ENCODE results near the gene POC1A.

POC1A gene

DNA sequence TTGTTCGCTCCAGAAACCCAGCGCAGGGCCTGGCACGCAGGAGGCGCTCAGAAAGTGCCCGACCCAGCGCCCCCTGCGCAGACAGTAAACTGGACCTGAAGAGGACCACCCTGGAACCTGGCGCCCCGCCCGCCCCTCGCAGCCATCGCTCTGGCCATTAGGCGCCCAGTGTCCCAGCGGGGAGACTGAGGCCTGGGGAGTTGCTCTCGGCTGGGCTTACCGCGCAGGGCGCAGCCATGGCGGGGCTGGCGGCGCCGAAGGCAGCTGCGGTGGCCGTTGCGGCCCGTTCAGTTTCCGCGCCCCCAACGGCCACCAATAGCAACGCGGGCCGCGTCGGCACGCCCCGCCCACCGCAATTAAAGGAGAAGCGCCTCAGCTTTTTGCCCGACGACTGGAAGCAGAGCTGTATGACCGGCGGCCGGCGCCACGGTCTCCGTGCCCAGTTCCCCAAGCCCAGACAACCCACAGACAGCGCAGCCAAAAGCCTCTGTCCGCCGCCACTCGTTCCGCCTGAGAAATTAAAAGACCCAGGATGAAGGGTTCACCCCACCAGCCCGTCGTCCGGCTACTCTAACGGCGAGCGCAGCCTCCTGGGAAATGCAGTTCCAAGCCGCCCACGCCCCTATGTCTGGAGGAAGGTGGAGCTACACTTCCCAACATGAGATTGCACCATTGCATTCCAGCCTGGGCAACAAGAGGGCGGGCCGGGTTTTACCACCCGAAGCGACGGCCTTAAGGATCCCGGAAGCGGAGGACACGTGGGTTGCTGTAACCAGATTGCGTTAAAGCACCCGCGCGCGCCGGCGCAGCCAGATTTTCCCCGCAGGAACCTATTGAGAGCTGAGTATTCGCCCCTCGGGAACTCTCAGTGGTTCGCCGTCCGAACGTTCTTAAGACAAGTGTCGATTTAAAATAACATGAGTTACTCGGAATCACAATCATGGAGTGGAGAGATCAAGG, at the start of gene POC1A:
TSS of gene POC1A (minus strand) at position 289 of the 960 bp plus-strand sequence. CDS start at position 238, 51 bp downstream.
- Histone ChIP-seq H3K9me3 (ENCODE audit: control insufficient read depth, insufficient read depth, low read length) (no peaks in the 10 kb centered on the region), H3K27me3 (ENCODE audit: control insufficient read depth, insufficient read depth, low read length) (no peaks in the 10 kb centered on the region), H3K36me3 (ENCODE audit: control insufficient read depth, insufficient read depth, low read length) (peaks cover 15% of the 10 kb centered on the region), H3K4me3 (ENCODE audit: low read depth, low read length) (peak within 1 kb of the TSS; percentile 88), H3K4me1 (ENCODE audit: control insufficient read depth, insufficient read depth, low read length) (peaks cover 2% of the 10 kb centered on the region), H3K9ac (ENCODE audit: low read depth, low read length) (peak within 1 kb of the TSS; percentile 77)

DNA sequence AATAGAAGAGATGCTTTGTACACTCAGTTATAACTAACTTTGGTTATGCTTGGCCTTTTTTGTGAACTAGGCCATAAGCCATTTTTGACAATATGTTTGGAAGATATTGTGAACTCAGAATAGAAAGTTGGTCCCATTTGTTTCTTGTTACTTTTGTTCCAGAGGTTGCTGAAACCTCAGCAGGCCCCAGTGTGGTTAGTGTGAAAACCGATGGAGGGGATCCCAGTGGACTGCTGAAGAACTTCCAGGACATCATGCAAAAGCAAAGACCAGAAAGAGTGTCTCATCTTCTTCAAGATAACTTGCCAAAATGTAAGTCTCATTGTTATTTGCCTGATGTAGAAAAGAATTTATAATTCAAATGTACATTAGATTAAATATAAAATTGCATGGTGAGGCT, 49.5 kb upstream of the POC1A start:
- H3K4me1 ChIP-seq (ENCODE audit: control insufficient read depth, insufficient read depth, low read length), result peaks cover 1% of the 10 kb centered on the region
- H3K4me3 ChIP-seq (ENCODE audit: low read depth, low read length), result no peak overlapping the region
- no peaks in the 10 kb centered on the region for H3K9me3 ChIP-seq (ENCODE audit: control insufficient read depth, insufficient read depth, low read length)
- peaks cover 48% of the 10 kb centered on the region for H3K36me3 ChIP-seq (ENCODE audit: control insufficient read depth, insufficient read depth, low read length)
- H3K9ac ChIP-seq (ENCODE audit: low read depth, low read length), result no peak overlapping the region
- no peaks in the 10 kb centered on the region for H3K27me3 ChIP-seq (ENCODE audit: control insufficient read depth, insufficient read depth, low read length)

DNA sequence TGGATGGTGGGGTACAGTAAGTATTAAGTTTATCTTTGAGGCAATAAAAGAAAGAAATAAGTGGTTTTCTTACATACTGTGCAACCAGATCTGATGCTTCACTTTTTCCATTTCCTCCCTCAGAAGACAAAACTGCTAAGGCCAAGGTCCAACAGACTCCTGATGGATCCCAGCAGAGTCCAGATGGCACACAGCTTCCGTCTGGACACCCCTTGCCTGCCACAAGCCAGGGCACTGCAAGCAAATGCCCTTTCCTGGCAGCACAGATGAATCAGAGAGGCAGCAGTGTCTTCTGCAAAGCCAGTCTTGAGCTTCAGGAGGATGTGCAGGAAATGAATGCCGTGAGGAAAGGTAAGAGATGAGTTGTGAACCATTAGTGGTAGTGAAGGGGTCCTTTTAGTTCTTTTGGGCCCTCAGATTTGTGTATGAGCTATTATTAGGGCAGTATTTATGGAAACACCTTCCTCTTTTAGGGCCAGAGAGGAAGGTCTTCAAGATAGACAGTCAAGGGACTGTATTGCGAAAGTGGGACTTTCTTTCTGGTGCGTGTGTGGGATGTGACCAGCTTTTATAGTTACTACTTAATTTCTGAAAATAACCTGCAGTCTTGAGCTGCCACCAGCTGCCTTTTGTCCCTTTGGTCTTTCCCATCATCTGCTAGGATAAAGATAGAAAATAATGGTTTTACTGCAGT, 48.3 kb upstream of the POC1A start:
- no peak overlapping the region for H3K4me3 ChIP-seq (ENCODE audit: low read depth, low read length)
- peaks cover 3% of the 10 kb centered on the region for H3K4me1 ChIP-seq (ENCODE audit: control insufficient read depth, insufficient read depth, low read length)
- no peaks in the 10 kb centered on the region for H3K27me3 ChIP-seq (ENCODE audit: control insufficient read depth, insufficient read depth, low read length)
- peaks cover 39% of the 10 kb centered on the region for H3K36me3 ChIP-seq (ENCODE audit: control insufficient read depth, insufficient read depth, low read length)
- H3K9me3 ChIP-seq (ENCODE audit: control insufficient read depth, insufficient read depth, low read length), result no peaks in the 10 kb centered on the region
- no peak overlapping the region for H3K9ac ChIP-seq (ENCODE audit: low read depth, low read length)

DNA sequence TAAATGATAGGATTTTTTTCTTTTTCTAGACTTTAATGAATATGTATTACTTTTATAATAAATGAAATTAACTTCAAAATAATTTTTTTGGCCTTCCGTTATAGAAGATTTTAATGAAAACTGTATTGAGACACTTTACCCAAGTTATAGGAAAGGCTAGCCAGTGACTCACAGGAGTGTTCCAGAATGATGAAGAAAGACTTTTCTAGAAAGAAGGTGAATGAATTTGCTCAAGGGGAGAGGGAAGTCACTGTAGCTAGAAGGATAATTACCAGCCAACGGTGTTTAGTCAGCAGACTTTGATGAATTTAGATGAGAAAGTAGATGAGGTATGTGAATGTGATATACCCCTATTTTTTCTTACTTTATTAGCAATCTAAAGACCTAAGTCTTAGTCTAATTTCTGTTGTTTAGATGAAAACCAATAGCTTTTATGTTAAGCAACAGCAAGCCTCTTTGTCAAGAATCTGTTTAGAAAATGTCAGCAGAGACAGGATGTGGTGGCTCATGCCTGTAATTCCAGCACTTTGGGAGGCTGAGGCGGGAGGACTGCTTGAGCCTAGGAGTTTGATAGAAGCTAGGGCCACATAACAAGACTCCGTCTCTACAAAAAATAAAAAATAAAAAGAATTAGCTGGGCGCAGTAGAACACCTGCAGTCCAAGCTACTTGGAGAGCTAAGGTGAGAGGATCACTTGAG, 46.9 kb upstream of the POC1A start:
- H3K36me3 ChIP-seq (ENCODE audit: control insufficient read depth, insufficient read depth, low read length), result peaks cover 31% of the 10 kb centered on the region
- peaks cover 5% of the 10 kb centered on the region for H3K27me3 ChIP-seq (ENCODE audit: control insufficient read depth, insufficient read depth, low read length)
- no peaks in the 10 kb centered on the region for H3K9me3 ChIP-seq (ENCODE audit: control insufficient read depth, insufficient read depth, low read length)
- H3K4me3 ChIP-seq (ENCODE audit: low read depth, low read length), result no peak overlapping the region
- no peak overlapping the region for H3K9ac ChIP-seq (ENCODE audit: low read depth, low read length)
- peaks cover 6% of the 10 kb centered on the region for H3K4me1 ChIP-seq (ENCODE audit: control insufficient read depth, insufficient read depth, low read length)

DNA sequence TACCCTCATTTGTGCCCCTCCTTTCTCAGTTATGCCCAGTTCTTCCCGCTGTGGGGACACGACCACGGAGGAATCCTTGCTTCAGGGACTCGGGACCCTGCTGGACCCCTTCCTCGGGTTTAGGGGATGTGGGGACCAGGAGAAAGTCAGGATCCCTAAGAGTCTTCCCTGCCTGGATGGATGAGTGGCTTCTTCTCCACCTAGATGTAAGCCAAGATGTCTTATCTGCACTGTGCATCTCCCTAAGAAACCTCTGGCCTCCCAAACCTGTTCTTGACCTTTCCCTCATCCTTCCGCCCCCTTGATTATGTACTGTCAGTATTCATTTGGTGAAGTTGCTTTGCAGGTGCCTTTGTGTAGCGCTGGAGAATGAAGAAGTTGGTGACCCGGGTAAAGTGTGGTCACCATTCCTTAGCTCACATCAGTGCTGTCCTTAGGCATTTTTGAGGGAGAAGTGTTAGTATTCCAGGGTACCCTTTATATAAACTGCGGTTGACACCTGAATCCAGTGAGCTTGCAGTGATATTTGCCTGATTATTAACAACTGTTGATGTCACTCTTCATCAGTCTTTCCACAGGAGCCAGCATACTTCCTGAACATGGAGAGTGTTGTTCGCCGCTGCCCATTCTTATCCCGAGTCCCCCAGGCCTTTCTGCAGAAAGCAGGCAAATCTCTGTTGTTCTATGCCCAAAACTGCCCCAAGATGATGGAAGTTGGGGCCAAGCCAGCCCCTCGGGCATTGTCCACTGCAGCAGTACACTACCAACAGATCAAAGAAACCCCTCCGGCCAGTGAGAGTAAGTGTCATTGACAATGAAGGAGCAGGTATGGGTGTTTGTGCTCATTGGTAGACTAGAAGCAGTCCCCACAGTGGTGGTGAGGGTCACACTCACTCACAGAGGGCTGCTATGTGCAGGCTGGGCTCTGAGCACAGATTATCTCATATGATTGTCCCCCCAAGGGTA, 44.7 kb upstream of the POC1A start:
- Histone ChIP-seq H3K9me3 (ENCODE audit: control insufficient read depth, insufficient read depth, low read length) (no peaks in the 10 kb centered on the region), H3K9ac (ENCODE audit: low read depth, low read length) (peak overlapping the region; percentile 61), H3K27me3 (ENCODE audit: control insufficient read depth, insufficient read depth, low read length) (peaks cover 5% of the 10 kb centered on the region), H3K4me1 (ENCODE audit: control insufficient read depth, insufficient read depth, low read length) (peaks cover 6% of the 10 kb centered on the region), H3K4me3 (ENCODE audit: low read depth, low read length) (peak overlapping the region; percentile 83), H3K36me3 (ENCODE audit: control insufficient read depth, insufficient read depth, low read length) (peaks cover 13% of the 10 kb centered on the region)

DNA sequence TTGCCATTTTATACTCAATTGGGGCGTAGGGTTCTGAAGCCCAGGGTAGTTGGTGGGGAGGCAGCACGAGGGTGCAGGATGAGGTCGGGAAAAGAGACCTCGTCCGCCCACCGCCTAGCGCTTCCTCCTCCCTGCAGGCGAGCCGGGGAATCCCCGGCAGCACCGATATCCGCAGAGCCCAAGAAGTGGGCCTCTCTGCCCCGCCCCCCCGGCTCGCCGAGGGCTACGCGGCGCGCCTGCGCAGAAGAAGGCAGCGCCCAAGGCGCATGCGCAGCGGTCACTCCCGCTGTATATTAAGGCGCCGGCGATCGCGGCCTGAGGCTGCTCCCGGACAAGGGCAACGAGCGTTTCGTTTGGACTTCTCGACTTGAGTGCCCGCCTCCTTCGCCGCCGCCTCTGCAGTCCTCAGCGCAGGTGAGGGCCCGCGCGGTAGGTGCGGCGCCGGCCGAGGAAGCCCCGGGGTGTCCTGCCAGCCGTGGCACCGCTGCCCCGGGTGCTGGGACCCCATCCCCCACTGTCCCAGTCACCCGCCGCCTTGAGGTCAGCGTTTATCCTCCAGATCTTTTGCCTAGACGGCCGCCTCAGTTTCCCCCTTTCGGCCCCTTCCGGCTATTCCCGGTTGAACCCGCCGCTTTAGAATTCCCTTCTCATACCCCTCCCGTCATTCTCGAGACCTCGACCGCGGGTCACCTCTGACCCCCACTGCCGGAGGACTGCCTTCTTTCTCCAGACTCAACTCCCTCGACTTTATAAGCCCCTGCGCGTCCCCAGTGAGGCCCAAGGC, 43.8 kb upstream of the POC1A start, which contains the start of gene ALAS1:
TSS of gene ALAS1 (plus strand) at position 319 of the 784 bp plus-strand sequence. CDS start 1,082 bp downstream, outside the sequence.
- Histone ChIP-seq H3K4me1 (ENCODE audit: control insufficient read depth, insufficient read depth, low read length) (peaks cover 6% of the 10 kb centered on the region), H3K36me3 (ENCODE audit: control insufficient read depth, insufficient read depth, low read length) (peaks cover 12% of the 10 kb centered on the region), H3K4me3 (ENCODE audit: low read depth, low read length) (peak within 1 kb of the TSS; percentile 83), H3K9ac (ENCODE audit: low read depth, low read length) (peak within 1 kb of the TSS; percentile 70), H3K27me3 (ENCODE audit: control insufficient read depth, insufficient read depth, low read length) (peaks cover 5% of the 10 kb centered on the region), H3K9me3 (ENCODE audit: control insufficient read depth, insufficient read depth, low read length) (no peaks in the 10 kb centered on the region)

DNA sequence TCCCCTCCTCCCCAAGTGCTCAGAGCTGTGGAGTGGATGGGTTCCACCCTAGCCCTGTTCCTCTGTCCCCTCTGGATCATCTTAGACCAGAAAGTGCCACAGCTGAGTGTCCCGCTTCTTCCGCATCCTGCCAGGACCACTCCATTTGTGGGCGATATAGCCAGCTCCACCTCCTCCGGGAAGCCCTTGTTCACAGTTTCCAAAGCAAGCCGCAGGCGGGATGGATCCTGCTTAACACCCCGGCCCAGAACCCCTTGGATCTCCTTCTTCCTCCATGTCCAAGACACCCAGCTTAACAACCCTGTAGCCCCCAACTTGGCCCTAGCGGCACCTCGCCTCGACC, 43.2 kb upstream of the POC1A start:
- Histone ChIP-seq H3K9ac (ENCODE audit: low read depth, low read length) (peak overlapping the region; percentile 70), H3K4me1 (ENCODE audit: control insufficient read depth, insufficient read depth, low read length) (peaks cover 6% of the 10 kb centered on the region), H3K36me3 (ENCODE audit: control insufficient read depth, insufficient read depth, low read length) (peaks cover 9% of the 10 kb centered on the region), H3K27me3 (ENCODE audit: control insufficient read depth, insufficient read depth, low read length) (peaks cover 5% of the 10 kb centered on the region), H3K9me3 (ENCODE audit: control insufficient read depth, insufficient read depth, low read length) (no peaks in the 10 kb centered on the region), H3K4me3 (ENCODE audit: low read depth, low read length) (peak overlapping the region; percentile 83)

DNA sequence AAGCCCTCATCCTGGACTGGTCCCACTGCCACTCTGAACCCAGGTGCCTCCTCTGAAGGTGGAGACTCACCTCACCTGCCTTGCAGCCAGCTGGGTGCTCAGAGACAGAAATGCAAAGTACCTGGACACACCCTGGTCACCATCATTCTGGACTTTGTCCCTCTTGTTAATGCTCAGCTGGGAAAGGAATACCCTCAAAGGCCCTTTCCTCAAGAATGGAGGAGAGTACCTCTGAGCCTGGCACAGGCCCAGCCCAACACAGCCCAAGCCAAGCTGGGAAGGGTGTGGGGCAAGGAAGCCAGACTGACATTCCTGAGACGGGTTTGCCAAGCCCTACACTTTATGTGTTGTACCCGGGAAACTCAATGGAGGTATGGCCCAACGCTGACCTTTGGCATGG, 42.8 kb upstream of the POC1A start:
- Histone ChIP-seq H3K36me3 (ENCODE audit: control insufficient read depth, insufficient read depth, low read length) (peaks cover 7% of the 10 kb centered on the region), H3K4me3 (ENCODE audit: low read depth, low read length) (no peak overlapping the region), H3K27me3 (ENCODE audit: control insufficient read depth, insufficient read depth, low read length) (peaks cover 5% of the 10 kb centered on the region), H3K9me3 (ENCODE audit: control insufficient read depth, insufficient read depth, low read length) (no peaks in the 10 kb centered on the region), H3K4me1 (ENCODE audit: control insufficient read depth, insufficient read depth, low read length) (peaks cover 6% of the 10 kb centered on the region), H3K9ac (ENCODE audit: low read depth, low read length) (no peak overlapping the region)

DNA sequence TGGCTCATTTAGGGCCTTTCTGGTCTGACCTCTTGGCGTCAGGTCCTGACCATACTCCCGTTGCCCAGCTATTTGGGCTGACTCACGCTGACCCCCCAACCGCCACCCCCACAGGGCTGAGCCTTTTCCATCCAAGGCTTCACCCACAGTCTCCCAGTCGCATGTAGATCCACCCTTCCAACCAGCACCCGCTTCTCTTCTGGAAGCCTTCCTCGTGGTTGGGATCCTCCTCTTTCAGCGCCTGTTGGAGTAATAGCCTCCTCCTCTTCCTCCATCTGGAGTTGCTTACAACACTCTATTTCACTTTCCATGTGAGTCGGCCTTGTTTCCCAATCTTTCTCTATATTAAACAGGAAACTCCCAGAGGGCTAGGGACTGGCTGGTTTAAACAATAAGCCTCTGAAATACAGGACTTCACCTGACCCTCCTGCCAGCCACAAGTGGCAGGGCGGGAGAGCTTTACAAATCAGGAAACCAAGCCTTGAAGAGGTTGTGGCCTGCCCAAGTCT, 41.7 kb upstream of the POC1A start:
- no peak overlapping the region for H3K9ac ChIP-seq (ENCODE audit: low read depth, low read length)
- peaks cover 5% of the 10 kb centered on the region for H3K27me3 ChIP-seq (ENCODE audit: control insufficient read depth, insufficient read depth, low read length)
- peaks cover 6% of the 10 kb centered on the region for H3K4me1 ChIP-seq (ENCODE audit: control insufficient read depth, insufficient read depth, low read length)
- no peaks in the 10 kb centered on the region for H3K36me3 ChIP-seq (ENCODE audit: control insufficient read depth, insufficient read depth, low read length)
- H3K4me3 ChIP-seq (ENCODE audit: low read depth, low read length), result no peak overlapping the region
- no peaks in the 10 kb centered on the region for H3K9me3 ChIP-seq (ENCODE audit: control insufficient read depth, insufficient read depth, low read length)

DNA sequence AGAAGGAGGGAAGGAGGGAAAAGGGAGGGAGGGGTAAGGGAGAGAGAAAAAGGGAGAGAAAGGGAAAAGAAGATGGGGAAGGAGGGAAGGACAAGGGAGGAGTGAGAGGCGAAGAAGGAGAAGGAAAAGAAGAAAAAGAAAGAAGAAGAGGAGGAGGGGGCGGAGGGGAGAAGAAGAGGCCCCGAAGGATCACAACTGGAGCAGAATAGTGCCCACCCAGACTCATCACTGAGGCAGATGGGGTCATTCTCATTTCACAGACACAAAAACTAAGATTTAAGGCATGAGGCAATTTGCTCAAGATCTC, 41.0 kb upstream of the POC1A start:
- Histone ChIP-seq H3K9ac (ENCODE audit: low read depth, low read length) (no peak overlapping the region), H3K4me3 (ENCODE audit: low read depth, low read length) (no peak overlapping the region), H3K27me3 (ENCODE audit: control insufficient read depth, insufficient read depth, low read length) (peaks cover 5% of the 10 kb centered on the region), H3K4me1 (ENCODE audit: control insufficient read depth, insufficient read depth, low read length) (peaks cover 6% of the 10 kb centered on the region), H3K36me3 (ENCODE audit: control insufficient read depth, insufficient read depth, low read length) (no peaks in the 10 kb centered on the region), H3K9me3 (ENCODE audit: control insufficient read depth, insufficient read depth, low read length) (no peaks in the 10 kb centered on the region)
